Glomerular visceral epithelial cell (primary cell): ENCODE data around the gene CTNNA3.

ENCODE experiments used
- DNase-seq: peaks from one replicate; pipeline ENCODE4 v3.0.0-alpha.2; 2016; ENCODE audit errors: extremely low spot score

Gene CTNNA3

DNA sequence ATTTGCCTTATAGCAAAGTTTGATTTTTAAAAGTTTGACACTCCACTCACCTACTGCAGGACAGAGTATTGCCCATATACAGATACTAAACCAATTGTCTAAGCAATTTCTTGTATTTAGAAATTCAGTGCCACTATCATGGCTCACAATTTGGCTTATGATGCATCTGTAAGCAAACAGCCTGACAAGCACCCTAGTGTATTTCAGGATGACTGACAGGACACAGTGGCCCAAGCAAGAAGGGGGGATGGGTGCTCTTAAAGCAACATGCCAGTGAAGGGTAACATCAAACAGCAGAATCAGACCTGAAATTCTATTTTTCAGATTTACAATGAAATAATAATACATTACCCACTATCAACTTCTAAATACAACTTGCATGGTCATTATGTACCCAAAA lies 30.5 kb downstream of the CTNNA3 start:
- no peak for DNase-seq

DNA sequence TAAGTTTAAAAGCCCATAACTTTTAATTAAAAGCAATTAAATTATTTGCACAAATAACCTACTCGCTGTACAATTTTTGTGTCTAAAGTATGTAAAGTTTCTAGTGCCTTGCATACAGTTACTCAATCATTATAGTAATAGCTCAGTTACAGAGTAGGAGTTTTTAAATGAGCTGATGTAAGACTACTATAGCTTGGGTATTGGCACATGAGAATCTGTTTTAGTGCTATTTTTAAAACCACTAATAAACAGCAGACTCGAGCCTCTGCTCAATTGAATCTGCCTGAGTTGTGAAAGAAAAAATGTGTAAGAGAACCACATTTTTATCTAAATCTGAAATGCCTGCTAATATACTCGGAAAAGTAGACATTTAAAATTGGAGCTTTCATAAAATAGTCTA lies 31.1 kb downstream of the CTNNA3 start:
- DNase-seq = no peak

DNA sequence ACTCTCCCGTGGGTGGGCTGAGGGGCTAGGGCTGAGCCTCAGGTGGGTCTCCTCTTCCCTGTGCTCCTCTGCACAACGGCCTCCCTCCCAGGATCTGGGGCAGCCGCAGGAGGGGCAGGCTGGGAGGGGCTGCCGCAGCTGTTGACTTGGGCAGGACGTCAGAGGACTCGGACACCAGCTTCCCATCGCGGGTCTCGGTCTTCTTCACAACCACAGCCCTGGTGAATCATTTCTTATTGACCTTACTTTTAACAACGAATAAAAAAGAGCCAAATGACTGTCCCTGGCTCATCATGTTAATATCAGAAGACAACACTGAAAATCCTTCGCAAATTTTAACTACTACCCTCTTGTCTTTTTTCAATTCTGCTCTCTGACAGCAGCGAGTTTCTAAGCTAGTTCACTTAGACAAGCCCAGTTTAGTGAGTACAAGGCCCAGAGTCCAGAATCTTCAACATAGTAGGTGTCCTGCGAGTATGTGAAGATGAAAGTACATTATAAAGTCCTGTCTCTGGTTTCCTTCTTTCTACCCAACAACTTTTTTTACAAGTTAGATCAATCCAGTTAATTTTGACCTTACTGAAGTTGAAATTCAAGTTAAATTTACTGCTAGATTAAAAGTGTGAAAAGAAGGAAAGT lies 32.4 kb downstream of the CTNNA3 start:
- no peak for DNase-seq

DNA sequence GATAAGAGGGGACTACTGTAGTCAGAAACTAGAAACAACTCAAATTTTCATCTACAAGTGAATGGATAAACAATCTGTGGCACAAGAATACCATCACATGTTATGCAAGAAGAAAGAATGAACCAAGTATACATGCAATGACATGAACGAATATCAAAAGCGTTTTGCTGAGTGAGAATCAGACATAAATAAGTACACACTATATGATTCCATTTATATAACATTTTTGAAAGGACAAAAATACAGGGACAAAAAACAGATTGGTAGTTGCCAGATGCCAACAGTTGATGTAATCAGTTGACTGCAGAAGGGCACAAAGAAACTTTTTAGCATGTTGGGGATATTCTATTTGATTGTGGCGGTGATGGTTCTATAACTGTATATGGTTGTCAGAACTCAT lies 33.6 kb downstream of the CTNNA3 start:
- DNase-seq = no peak

DNA sequence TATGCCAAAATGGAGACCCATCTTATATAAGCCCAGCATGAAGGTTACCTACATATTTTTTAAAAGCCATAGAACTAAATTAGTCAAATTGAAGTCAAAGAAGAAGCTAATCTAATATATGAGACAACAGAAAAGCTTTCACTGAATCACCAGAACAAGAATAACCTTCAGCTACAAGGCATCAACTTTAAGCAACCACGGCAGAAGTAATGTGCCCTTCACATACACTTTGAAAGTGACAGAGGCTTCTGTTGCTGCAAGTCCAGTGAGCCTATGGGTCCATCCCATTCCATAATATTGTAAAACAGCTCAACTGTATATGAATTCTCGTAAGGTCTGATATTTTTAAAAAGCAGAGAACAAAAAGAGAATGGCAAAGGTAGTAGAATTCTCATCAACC lies 36.5 kb downstream of the CTNNA3 start:
- DNase-seq = no peak

DNA sequence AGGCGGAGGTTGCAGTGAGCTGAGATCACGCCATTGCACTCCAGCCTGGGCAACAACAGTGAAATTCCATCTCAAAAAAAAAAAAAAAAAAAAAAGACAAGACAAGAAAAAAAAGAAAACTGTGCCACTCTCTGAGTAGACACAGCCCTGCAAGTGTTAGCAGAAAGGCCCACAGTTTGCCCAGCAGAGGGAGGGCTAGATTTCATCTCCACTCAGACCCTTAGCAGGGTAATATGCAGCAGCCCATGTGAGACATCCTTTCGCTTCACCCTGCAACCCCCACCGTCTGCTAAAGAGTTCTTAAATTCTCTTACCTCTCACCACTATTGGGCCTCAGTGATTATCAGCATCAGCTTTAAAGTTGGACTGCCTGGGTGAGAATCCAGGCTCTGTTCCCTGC lies 38.2 kb downstream of the CTNNA3 start:
- DNase-seq = no peak

DNA sequence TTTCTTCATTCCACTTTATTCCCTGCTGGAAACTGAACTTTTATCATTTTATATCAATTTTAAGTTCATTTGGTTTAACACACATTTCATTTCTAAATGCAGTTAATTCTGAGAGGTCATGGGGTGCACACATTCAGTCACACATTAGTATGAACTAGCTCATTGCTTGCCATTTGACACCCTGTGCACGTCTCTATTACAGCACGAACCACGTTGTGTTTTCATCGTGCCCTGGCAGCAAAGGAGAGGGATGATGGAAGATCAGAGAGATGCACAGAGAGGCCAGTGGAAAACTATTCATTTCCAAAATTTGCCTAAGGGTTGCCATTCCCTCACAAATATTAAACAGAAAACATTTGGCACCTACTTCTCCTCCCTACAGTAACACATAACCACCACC lies 45.4 kb downstream of the CTNNA3 start:
- DNase-seq = no peak

DNA sequence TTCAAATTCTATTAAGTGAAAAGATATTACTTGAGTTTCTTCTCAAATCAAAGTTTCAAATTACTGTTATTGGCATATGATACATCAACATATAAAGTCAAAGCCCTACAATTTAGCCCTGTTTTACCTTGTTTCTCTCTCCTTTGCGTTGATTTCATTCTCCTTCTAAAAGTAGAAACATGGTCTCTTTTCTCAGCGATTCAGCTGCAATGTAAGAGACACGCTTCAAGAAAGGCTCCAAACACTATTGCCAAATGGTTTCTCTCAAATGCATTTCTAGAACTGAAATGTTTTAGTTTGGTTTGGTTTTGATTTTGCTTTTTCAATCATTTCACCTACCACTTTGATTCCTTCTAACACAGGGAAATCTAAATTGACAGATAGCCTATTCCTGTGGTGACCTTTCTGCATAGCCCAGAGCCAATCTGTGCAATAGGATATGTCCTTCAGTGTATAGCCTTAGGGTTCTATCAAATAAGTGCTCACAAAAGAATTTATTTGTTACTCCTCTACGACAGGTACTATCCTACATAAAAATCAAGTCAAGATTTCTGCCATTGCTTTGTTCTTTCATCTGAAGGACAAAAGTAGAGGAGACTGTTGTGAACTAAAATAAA lies 47.3 kb downstream of the CTNNA3 start:
- no peak for DNase-seq

DNA sequence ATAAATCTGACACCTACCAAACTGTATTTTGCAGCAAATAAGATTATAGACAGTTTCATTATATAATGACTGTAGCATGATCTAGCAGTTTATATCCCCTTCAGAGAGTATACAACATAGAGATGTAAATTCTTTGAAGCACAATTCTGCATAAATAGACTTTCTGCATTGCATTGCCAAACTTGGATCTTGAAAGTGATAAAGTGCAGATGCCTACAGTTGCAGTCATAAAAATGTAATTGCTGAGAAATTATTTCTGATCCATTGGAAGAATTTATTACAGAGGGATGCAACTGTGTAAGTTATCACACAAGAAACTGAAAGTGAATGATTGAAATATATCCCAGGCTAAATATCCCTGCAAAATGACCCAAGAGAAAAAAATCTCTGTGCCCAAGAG lies 65.1 kb downstream of the CTNNA3 start:
- no peak for DNase-seq

DNA sequence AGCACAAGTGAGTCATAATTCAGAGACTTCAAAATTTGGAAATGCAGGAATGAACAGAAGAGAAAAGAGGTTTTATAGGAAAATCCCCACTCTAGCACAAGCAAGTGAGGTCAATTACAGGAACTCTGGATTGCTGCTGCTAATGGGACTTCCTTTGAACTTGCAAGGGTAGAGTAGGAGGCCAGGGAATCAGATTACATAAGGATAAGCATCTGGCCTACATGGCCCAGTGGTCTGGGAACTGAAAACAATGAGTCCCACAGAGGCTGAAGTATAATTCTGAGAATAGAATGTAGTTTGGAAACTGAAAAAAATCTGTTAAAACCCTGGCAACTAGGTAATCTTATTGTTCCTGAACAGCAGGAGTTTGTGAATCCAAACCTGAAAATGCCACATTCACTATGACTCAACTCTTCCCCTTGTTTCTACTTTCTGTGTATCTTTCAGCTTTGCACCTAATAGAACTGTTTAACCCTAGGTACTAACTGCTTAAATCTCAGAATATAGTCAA lies 66.5 kb downstream of the CTNNA3 start:
- DNase-seq = peak; percentile 30

DNA sequence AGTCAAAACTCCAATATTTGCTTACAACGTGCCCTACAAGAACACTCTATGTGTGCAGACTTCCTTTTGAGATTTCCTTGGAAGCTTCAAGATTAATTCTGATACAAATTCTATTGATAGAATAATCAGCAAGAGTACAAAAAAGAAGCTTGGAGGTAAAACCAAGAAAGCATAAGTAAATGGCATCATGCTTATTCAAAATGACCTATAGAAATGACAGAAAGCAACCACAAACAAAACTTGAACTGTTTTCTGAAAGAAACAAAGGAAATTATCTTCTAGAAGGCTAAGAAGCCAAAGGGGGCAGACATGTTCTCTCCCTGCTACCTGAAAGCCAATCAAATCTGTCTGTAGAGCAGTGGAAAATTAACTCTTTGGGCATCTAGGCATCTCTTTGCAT lies 73.0 kb downstream of the CTNNA3 start:
- DNase-seq = no peak

DNA sequence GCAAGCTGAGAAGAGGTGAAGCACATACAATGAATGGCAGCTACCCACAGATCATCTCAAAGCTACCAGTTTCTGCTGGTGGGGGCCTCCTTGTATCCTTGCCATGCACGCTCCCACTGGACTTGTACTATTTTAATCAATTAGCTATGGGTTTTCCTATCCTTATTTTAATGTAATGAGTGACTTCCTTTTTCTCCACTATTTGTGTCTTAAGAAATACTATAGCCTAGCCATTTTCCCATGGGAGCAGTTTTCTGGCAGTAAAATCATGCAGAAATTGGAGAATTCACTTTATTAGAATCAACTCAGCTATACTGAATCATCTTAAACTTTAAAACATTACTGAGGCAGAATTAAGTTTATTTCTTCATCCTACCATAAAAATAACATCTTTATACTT lies 73.5 kb downstream of the CTNNA3 start:
- DNase-seq = no peak

DNA sequence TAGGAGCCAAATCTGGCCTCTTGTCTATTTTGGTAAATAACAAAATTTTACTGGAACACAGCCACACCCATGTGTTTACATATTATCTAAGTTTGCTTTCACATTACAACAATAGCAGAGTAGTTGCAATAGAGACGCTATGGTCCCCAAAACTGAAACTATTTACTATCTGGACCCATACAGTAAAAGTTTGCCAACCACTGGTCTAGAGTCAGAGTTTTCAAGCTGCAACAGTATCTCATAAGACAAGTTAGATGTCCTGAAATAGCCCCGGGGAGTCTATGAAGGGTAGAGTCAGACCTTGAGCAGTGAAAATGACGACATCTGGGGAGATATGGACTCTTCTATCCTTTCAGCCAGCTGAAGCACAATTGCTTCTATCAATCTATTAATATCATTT lies 74.2 kb downstream of the CTNNA3 start:
- DNase-seq = no peak

DNA sequence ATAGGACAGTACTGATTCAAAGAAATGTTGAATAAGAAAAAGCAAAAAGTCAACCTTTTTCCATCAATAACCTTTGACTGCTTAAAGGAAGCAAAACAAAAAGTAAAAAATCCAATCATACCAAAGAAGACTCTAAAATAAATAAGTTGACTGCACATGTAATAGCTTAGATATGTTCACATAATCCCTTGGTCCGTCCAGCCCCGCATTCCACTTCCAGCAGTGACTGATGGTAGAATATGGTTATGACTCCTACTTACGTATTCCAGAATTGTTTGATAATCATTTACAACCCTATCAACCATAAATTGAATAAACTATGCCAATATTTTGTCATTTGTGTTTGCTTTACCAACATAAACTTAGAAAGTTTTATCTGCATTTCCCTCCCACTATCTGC lies 77.9 kb downstream of the CTNNA3 start:
- peak; percentile 67 for DNase-seq

DNA sequence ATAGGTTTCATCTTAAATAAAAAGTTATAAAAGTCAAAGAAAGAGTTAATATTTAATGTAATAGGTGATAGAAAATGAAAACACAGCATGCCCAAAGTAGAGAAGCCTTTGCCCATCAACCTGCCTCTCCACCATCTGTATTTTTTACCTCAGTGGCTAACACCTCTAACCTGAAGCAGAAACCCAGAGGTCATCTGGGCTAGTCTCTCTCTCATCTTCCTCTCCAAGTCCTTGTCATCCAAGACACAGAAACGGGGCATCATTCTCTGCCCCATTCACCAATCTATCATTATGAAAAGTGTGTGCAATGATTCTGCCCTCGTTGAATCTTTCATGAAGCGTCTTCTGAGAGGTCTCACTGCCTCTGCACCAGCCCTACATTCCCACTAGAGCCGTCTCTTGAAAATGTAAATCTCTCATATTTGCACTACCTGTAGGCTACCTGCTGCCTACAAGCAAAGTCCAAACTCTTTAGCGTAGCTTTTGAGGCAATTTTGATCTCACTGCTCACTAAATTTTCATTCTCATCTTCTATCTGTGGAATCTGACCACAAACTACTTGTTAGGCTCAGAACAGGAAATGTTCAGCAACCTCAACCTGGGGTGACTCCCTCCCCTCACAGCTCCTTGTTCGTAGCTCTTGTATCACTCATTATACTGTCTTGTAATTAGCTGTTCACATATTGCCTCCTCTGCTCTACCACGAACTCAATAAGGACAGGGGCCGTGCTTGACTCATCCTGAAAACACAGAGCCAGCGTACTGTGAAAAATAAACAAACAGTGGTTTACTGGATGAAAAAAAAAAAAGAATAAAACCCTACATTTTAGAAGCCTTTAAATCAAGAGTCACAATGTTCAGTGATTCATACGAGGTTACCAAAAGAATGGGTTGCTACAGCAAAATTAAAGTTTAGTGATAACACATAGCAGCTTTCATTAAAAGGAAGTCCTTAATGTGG lies 83.1 kb downstream of the CTNNA3 start:
- peak; percentile 59 for DNase-seq

DNA sequence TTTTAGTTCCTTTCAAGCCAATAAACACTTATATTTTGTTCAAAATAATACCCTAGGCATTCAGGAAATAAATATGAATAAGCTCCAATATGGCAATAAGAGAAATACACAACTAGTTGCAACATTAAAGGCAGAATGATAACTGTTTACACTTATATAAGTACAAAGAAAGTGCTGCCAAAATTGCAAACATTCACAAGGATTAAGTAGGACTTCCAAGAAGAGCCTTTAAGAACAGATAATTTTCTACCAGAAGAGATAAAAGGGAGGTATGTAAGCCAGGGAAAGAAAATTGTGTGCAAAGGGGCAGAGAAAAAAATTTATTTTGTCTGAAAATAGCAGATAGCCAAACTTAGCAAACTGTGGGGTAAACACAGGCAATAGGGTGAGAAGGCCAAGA lies 83.8 kb downstream of the CTNNA3 start:
- no peak for DNase-seq

DNA sequence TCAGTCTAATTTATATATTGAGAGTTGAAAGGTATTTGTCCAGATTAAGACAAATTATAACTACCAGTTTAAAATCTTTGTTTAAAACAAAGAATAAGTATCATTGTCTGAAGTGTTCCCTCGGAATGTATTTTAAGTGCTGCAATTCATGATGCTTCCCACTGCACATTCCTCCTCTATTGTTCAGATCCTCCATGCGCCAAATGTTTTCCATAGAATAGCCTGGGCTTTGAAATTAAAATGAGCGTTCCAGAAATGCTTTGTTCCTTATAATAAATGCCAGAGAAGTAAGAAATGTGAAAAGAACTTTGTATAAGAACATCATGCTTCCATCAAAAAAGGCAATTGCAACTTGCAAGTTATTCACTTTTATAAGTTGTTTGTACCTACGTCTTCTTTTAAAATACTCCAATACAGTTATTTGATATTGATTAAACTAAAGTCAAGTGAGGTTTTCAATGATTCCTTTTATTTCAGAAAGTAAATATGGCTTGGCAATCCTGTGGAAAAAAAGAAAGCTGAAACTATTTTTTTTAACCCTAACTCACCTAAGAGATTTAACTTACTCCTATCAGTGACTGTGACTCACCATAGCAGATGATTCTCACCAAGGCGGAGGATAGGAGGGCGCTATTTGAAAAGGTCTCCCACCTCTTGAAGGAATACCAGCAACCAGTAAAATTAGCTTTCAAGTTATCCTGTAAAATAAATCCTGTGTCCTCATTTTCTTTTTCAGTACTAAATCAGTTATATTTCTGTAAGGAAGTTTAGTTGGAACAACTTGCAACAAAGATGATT lies 85.8 kb downstream of the CTNNA3 start:
- no peak for DNase-seq

DNA sequence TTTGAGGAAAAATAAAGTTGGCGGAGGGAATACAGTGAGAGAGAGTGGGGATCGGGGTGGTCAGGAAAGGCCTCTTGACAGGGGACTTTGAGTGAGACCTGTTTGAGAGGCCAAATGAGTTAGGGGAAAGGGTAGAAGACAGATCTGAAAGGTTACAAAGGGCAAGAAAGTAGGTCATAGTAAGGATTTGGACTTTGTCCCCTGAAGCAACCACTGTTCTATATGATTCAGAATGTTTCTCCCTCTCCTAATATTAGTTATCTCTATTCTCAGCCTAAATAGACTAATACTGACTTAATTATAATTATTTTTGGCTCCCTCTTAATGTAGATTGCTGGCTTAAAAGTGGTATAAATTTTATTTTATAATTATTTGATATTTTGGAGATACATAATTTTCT lies 88.0 kb downstream of the CTNNA3 start:
- no peak for DNase-seq

DNA sequence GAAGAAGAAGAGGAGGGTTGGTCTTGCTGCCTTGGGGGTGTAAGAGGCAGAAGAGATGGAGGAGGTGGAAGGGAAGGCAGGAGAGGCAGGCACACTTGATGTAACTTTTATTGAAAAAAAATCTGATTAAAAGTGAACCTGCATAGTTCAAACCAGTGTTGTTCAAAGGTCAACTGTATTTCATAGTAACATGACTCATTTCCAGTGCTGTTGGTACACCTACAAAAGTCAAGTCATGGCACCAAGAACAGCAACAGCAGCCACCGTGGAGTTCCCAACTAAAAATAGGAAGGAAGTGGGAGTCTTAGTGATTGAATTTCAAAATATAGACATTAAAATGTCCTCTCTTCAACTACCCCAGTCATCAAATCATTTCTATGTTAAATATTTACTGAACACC lies 88.5 kb downstream of the CTNNA3 start:
- DNase-seq = no peak

DNA sequence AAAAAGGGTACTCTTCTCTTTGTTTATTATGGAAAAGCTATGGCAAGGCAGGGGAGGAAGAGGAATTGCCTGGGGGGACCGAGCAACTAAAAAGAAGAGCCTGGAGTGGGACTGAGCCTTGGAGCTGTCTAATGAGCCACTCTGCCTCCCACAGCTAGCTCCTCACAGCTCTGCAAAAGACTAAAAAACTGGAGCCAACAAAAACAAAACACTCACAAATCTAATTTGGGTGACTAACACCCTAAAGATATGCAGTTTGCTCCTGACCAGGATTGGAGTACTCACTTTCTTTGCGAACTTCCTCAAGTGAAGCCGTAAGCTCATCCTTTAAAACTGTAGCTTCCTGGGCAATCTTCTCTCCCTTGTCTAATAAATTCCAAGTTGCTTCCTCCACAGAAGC lies 89.4 kb downstream of the CTNNA3 start:
- DNase-seq = peak; percentile 81

DNA sequence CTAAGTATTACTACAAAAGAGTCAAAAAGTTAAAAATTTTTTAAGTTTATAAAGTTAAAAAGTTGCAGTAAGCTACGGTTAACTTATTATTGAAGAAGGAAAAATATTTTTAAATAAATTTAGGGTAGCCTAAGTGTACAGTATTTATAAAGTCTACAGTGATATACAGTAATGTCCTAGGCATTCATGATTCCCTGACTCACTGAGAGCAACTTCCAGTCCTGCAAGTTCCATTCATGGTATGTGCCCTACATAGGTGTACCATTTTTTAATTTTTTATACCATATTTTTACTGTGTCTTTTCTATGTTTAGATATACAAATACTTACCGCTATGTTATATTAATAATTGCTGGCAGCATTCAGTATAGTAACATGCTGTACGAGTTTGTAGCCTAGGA lies 92.3 kb downstream of the CTNNA3 start:
- DNase-seq = no peak

DNA sequence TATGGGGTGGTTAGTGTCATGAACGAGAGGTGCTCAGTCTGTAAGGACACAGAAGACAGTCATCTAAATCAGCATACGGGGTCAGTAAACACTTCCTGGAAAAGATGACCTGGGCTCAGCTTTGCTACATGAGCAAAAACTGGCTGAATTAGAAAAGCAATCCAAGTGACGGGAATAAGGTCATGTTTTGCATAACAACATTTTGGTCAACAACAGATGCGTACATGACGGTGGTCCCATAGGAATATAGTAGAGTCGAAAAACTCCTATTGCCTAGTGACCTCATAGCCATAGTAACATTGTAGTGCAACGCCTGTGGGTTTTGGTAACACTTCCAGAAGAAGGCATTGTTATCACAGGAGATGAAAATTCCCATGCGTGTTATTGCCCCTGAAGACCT lies 92.9 kb downstream of the CTNNA3 start:
- no peak for DNase-seq
